ENCODE measurements around the gene PARP1.

DNA sequence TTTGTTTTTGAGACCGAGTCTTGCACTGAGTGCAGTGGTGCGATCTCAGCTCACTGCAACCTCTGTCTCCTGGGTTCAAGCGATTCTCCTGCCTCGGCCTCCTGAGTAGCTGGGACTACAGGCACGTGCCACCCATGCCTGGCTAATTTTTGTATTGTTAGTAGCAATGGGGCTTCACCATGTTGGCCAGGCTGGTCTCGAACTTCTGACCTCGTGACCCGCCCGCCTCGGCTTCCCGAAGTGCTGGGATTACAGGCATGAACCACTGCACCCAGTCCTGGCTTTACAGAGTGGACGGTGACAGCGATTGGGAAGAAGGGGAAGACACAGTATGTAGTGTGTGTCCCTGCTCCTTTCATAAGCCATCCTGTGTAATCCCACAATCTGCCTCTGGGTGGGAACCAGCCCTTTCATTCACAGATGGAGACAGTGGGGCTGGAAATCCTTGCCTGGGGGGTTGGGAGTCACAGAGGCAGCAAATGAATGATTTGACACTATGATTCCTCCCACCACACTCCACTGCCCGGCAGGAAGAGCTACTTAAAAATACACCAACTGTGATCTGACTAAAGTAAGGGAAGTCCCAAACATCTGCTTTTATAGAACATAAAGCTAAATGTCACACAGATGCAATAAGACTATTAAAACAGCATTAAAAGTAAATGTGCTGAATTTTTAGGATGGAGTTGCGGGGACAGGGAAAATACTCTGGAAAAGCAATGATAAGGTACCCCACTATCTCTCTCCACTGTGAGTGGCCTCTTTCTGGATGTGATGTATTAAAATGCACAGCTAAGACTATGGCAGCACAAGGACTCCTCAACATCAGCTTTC is 4.5 kb downstream of the PARP1 start:
- TF ChIP-seq POLR2A (IDR thresholded peaks at IDR 0.05), result no peak
- no peak for TF ChIP-seq CTCF (IDR thresholded peaks at IDR 0.05)
